ENCODE data around the gene ARHGAP1.
"Not testable (repeated sequence)": the region's sequence is repeated elsewhere in the genome, so short reads cannot be mapped to it uniquely, and the experiment has no call there.

Gene ARHGAP1

DNA sequence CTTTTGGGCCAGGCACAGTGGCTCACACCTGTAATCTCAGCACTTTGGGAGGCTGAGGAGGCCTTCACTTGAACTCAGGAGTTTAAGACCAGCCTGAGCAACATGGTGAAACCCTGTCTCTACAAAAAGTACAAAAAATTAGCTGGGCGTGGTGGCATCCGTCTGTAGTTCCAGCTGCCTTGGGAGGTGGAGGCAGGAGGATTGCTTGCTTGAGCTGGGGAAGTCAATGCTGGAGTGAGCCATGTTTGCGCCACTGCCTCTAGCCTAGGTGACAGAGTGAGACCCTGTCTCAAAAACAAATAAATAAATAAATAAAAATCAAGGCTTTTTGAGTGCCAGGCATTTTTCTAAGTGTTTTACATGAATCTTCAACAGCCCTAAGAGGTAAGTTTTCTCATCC, 29.9 kb downstream of the ARHGAP1 start:
- DNase-seq, result not testable (repeated sequence)

DNA sequence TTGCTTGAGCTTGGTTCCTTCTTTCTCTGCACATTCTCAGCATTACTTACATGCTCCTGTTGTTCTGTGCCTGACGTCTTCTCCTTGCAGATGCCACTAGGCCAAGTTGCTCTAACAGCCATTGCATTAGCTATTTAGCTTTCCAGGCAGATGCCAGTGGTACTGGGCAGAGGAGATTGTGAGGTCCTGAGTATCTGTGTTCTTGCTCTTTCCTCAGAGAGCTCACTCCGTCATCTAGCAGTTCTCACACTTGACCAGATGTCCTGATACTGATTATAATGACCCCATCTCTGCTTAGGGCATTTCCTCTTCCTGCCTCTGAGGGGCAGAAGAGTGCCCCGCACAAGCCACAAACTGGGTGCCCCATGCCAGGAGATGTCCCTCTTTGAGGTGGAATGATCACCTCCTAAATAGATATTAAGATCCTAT, 30.7 kb downstream of the ARHGAP1 start:
- DNase-seq, result peak; percentile 26

DNA sequence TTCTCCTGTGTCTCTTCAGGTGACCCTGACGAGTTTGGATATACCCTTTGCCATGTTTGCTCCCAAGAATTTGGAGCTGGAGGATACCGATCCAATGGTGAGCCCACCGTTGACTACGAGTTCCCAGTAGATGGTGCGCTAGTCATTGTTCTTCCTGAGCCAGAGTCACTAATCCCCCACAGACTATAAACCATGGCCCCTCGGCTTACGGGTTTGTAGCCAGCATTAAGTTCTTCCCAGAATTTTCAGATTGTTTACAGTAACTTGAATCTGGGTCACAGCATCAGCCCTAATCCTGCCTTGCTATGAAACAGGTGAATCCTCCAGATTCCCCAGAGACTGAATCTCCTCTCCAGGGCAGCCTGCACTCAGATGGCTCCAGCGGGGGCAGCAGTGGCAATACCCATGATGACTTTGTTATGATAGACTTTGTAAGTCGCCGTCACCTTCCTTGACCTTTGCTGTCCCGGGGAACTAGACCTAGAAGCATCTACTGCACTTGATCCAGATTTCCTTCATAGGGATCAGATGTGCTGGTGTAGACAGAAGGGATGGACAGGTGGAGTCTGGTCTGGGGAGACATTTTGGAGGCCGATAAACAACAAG, 31.8 kb downstream of the ARHGAP1 start:
- DNase-seq, result no peak

DNA sequence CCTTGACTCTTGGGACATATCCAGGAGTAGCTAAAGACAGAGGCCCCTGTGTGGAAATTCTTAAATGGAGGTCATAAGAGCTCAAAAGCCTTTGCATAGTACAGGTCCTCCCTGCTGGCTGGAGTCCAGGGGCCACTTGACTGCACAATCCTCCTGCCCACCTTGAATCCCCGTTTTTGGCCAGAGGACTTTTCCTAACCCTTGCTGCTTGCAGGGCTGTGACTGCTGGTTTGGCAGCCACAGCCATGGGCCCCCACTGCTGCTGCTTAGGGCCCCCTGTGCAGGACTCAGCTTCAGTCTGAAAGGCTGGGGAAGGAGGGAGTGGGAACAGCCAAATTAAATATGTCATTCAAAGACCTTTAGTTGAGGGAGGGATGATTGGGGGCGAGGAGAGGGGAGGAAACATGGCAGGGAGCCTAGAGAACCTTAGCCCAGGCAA, 33.4 kb downstream of the ARHGAP1 start:
- no peak for DNase-seq

DNA sequence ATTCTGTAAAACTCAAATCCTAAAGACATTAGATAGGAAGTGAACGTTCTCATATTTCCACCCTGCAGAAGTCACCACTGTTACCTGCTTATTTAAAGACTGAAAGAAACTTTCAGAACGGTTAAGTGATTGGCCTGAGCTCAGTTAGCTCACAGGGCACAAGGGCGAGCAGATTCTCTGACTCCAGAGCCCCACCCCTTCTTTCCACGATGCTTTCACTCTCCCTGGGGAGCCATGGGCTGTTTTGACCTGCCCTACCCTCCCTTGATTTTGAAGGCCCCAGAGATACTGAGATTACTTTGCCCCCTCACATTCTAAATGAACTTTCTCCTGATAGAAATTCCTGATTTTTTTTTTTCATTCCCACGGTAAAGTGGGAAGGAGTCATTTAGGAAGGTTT, 33.9 kb downstream of the ARHGAP1 start:
- DNase-seq, result no peak

DNA sequence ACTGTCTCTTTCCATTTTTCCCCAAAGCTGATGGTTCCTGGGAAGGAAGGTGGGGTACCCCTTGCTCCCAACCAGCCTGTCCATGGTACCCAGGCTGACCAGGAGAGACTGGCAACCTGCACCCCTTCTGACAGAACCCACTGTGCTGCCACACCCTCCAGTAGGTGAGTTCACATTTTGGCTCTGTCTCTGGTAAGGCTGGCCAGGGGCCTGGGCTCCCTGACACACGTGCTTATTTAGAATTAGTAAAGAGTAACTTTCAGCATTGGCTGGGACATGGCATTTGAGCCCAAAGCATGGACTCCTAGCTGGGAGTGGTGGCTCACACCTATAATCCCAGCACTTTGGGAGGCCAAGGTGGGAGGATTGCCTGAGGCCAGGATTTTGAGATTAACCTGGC, 35.1 kb downstream of the ARHGAP1 start:
- DNase-seq, result no peak

DNA sequence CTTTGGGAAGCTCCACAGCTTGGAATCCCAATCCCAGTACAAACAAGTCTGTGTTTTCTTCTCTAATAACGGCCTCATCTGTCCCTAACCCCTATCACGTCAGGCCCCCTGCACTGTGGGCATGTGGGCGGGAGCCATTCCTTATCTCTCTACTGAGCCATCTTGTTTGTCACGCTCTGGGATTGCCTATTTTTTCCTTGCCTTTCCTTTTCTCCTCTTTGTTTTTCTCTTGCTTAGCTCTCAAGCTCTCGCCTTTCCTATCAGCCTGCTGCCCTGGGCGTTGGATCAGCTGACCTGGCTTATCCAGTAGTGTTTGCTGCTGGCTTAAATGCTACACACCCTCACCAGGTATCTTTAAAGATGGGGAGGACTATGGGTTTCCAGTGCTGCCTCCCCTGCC, 35.8 kb downstream of the ARHGAP1 start:
- DNase-seq, result no peak

DNA sequence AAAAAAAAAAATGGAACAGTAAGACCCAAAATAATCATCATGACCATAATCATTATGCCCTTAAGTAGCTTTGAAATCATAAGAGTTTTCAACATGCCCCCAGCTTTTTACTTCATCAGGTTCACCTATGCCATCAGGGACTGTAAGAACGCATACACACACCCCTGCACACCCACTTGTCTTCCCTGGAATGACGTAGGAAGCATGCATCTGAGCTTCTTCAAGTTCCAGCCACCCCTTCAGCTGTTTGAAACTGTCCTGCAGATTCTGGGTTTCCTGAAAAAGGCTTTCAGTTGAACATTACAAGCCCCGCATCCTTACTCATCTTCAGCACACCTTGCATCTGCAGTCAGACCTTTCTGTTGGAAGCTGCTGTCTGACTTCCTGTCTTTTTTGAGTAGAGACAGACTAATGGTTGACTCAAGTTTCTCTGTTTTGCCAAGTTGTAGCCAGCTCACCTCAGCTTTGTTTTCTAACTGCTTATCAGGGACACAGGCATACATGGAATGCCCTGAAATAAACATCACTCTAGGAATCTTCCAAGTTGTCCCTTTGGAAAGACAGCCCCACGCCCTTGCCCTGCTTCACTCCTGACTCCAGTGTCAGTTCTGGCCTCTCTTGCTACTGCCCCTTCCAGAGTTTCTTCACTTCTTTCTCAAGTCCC, 37.0 kb downstream of the ARHGAP1 start:
- no peak for DNase-seq

DNA sequence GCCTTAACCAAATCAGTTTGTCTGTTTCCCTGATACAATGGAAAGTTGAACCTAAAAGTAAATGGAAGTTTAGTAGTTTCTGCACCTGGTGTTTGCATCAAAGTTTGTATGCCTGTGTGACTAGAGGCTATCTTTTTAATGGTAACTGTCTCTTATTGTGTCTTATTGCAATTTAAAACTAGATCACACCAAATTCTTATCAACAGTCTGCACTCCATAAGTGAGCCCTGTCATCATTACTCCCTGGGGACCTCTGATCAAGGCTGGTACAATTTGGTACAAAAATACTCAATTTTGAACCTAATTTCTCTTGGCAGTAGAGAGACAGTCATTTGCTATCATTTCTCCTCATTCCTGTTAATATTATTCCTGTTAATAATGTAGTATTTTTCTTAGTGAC, 38.1 kb downstream of the ARHGAP1 start:
- DNase-seq, result no peak

DNA sequence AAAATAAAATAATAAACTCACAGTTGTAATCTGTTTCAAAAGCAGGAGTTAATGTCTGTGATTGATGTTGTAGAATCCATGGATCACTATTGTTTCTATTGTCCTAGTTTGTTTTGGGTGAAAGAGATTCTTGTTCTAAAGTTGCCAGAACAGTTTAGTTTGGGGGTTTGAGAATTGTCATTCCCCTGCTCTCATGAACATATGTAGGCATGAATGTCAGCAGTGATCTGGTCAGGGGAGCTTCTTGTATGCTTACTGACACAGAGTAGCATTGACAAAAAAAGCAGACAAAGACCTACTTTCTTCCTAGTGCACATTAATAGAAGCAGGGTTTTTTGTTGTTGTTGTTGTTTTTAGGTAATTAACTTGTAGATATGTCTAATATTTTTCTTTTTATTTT, 38.6 kb downstream of the ARHGAP1 start:
- DNase-seq, result no peak

DNA sequence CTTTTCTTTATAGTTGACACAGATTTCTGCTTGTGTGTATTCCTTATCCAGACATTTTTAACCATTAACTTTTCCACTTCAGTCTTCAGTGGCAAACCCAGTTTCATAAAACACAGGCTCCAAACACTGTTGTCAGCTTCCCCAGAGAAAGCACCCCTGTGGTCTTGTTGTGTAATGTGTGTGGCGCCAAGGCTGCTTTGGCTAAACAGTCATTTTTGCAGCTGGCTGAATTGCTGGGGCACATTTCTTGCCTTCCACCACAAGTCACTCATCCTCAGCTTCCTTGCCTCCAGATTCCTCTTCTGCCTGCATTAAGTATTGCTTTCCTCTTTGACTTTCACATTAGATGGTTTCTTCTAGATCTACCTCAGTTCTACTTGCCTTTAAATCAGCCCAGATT, 40.5 kb downstream of the ARHGAP1 start:
- no peak for DNase-seq

DNA sequence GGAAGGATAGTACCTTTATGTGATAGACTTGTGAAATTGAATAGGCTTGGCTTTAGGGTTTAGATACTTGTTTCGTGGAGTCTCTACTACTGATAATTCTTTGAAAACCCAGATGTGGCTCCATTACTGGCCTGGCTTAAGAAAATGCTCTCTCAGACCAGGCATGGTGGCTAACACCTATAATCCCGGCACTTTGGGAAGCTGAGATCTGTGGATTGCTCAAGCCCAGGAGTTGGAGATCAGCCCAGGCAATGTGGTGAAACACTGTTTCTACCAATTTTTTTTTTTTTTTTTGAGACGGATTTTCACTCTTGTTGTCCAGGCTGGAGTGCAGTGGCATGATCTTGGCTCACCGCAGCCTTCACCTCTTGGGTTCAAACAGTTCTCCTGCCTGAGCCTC, 42.2 kb downstream of the ARHGAP1 start:
- DNase-seq, result no peak

DNA sequence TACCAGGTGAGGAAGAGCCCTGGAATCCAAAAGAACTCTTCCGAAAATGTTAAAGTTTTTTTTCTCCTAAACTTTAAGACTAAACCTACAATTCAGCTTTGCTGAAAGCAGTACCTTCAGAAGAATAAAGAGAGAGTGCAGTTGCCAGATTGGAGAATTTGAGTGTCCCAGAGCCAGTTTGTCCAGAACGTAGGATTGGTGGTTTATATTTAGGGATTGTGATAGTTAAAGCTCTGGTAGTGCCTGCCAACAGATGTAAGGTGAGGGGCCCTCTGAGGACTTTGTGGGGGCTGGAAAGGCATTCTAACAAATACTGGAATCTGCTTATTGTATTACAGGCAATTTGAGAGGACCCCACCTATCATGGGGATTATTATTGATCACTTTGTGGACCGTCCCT, 43.2 kb downstream of the ARHGAP1 start:
- DNase-seq, result no peak

DNA sequence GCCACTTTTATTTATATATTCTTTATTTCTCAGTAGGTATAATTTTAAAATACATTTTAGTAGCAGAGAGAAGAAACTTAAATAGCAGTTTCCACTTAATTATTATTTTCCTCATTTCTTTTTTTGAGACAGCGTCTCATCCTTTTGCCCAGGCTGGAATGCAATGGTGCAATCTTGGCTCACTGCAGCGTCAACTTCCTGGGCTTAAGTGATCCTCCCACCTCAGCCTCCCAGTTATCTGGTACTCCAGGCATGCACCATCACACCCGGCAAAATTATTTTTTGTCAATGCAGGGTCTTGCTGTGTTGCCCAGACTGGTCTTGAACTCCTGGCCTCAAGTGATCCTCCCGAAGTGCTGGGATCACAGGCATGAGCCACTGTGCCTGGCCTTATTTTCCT, 44.8 kb downstream of the ARHGAP1 start:
- no peak for DNase-seq

DNA sequence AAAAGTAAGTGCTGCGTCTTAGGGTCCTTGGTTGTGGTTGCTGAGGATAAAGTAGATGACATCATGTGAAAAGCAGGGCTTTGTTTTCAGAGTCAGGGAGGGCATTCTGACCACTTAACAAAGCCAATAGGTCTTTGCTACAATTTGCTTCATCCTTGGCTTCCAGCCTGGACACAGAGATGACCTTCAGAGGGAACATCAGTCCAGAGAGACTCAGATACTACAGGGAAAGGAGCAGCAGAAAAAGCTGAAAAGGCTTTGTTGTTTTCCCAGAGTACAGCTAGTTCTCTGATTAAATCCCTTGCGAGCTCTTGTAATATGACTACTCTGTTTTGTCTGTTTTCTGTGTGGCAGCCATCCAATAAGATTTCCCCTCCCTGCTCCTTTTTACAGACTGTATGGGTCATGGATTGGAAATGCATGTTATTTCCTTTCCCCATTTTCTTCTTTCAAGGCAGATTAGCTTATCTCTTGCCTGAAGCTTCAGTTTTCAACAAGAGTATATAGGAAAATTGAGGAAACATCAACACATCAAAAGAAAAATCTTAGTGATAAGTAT, 51.2 kb downstream of the ARHGAP1 start:
- no peak for DNase-seq

DNA sequence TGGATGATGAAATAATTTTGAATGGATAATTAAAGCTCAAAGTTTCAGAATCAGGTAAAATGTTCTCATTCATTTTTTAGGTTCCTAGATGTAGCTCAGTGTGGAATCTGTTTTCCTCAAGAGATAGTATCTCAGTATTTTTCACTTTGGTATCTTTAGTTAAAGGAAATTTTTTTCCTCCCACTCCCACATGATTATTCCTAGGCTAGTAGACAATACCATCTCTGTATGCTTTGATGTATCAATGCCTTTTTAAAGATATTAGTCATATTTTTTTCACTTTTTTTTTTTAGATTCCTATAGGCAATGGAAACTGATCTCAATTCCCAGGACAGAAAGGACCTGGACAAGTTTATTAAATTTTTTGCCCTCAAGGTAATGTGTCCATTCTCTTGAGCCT, 56.4 kb downstream of the ARHGAP1 start:
- DNase-seq, result no peak

DNA sequence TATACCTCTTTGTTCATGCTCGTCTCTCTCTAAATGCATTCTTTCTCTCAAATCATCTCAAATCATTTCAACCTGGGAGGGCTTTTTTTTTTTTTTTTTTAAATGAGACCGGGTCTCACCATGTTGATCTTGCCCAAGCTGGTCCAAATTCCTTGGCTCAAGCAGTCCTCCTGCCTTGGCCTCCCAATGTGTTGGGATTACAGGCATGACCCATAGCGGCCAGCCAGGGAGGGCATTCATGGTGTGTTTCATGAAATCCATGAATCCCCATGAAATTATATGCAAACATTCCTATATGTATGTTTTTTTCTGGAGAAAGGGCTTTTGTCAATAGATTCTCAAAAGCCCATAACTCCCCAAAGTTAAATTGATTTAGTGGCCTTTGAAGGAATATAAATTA, 56.9 kb downstream of the ARHGAP1 start:
- DNase-seq, result no peak

DNA sequence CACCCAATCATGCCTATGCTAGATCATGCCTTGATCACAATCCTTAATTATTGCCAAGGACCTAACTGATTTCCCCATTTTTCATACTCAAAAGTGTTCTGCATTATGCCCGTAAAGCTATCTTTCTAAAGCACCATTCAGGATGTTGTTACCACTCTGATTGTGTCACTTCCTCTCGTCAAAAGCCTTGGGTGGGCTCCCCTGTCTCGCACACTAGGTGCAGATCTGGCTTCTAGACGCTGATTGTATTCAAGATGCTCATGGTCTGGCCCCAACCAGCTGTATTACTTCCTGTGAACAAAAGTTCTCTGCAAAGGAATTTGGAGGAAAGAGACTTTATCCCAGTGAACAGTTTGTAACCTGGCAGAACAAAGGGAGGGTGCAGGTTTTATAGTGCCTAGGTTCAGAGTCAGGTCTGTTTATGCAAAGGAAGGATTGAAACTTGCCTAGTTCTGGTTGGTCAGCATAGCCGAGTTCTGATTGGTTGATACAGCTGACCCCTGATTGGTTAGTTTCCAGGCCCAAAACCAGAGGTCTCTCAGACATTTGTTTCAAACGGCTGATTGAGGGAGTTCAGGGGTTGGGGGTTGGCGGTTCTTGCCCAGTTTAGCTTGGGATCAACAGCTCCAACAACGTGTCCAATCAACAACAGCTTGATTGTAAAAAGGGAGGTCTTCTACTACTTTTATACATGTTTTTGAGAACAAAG, 57.6 kb downstream of the ARHGAP1 start:
- DNase-seq, result no peak

DNA sequence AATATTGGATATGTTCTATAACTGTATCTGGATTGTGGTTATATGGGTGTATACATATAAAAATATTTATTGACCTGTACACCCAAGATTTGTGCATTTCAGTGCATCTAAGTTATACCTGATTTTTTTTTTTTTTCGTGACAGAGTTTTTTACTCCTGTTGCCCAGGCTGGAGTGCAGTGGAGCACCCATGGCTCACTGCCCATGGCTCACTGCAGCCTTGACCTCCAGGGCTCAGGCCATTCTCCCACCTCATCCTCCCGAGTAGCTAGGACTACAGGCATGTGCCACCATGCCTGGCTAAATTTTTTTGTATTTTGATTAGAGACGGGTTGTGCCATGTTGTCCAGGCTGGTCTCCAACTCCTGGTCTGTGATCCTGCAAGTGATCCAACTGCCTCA, 58.8 kb downstream of the ARHGAP1 start:
- no peak for DNase-seq

DNA sequence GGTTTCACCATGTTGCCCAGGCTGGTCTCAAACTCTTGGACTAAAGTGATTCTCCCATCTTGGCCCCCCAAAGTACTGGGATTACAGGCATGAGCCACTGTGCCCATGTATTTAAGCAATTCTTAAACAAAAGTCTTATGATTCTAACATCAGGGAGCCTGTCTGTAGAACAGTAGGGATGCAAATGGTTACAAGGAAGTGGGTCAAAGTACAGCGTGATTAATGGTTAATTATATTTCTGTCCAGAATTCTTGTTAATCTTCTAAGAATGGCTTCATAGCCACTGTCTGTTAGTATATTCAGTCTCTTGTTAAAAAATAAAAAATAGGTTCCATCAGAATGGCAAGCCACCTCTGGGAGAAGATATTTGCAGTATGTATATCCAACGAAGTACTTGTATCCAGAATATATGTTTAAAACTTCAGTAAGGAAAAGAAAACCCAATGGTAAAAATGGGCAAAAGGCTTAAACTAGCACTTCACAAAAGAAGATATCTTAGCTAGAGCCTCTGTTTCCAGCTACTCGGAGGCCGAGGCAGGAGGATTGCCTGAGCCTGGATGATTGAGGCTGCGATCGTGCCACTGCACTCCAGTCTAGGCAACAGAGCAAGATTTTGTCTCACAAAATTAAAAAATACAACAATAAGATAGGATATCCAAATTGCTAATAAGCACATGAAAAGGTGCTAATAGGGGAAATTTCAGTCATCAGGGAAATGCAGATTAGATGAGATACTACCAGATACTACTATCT, 60.2 kb downstream of the ARHGAP1 start:
- DNase-seq, result no peak

DNA sequence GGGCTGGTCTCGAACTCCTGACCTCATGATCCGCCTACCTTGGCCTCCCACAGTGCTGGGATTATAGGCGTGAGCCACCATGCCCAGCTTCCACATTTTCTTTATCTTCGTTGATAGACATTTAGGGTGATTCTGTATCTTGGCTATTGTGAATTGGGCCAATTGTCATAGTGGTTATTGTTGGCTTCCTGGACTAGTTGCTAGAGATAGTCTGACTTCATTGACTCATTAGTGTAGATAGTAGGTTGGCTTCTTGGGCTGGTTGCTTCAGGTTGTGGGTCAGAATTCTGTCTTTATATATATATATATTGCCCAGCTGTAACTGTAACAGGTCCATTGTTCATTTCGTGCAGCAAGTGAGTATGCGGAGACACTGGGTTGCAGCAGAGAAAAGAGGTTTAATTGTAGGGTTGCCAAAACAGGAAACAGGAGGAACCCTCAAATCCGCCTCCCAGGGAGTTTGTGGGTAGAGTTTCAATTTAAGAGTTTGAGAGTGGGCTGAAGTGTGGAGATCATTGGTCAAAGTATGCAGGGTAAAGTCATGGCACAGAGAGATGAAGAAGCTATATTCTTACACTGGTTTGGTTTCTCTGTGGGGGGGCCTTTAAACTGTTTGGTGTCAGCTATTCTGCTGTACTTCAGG, 61.1 kb downstream of the ARHGAP1 start:
- no peak for DNase-seq

DNA sequence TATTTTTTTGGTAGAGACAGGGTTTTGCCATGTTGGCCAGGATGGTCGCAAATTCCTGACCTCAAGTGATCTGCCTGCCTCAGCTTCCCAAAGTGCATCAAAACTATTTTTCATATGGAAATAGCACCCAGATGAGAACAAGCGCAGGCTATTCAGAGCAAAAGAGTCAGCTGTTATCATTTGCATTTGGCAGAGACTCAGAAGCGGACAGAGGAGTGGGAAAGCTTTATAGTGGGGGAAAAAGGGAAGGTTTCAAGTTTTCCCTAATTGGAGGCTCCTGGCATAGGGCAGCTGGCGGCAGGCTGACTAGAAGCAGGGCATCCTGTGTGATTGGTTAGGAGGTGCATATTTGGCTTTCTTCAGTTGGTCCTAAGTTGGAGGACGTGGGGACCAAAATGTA, 62.9 kb downstream of the ARHGAP1 start:
- no peak for DNase-seq

All from CD4-positive, alpha-beta T cell treated with Interleukin-17A for 1 hour (primary cell).